Glutamatergic neuron (in vitro differentiated cells): ENCODE measurements around the gene CD83. TPM values are rescaled to one million over a fixed set of nuclear protein-coding genes. Genes with fewer than 3 reads are reported as not detected.
"Not testable (repeated sequence)": the region's sequence is repeated elsewhere in the genome, so short reads cannot be mapped to it uniquely, and the experiment has no call there.

Source experiments
- DNase-seq: peaks from one replicate; pipeline ENCODE4 v3.0.0; 2022
- H3K27ac Mint-ChIP-seq: one replicate; pipeline ENCODE4 v1.8.0; 2020; ENCODE audit warnings: mild to moderate bottlenecking, mixed read lengths, inconsistent platforms; ENCODE audit not compliant: unreplicated experiment
- H3K27me3 Mint-ChIP-seq: one replicate; pipeline ENCODE4 v1.8.0; 2020; ENCODE audit warnings: mild to moderate bottlenecking, moderate library complexity, mixed read lengths, inconsistent platforms; ENCODE audit not compliant: unreplicated experiment
- H3K36me3 Mint-ChIP-seq: one replicate; pipeline ENCODE4 v1.8.0; 2020; ENCODE audit warnings: mild to moderate bottlenecking, mixed read lengths, inconsistent platforms; ENCODE audit not compliant: unreplicated experiment
- H3K4me1 Mint-ChIP-seq: one replicate; pipeline ENCODE4 v1.8.0; 2020; ENCODE audit warnings: mild to moderate bottlenecking, low read depth, mixed read lengths, inconsistent platforms; ENCODE audit not compliant: unreplicated experiment
- H3K4me3 Mint-ChIP-seq: one replicate; pipeline ENCODE4 v1.8.0; 2020; ENCODE audit warnings: mild to moderate bottlenecking, mixed read lengths, inconsistent platforms; ENCODE audit not compliant: unreplicated experiment
- H3K9me3 Mint-ChIP-seq: one replicate; pipeline ENCODE4 v1.8.0; 2020; ENCODE audit warnings: mild to moderate bottlenecking, moderate library complexity, mixed read lengths, inconsistent platforms; ENCODE audit not compliant: unreplicated experiment
- CTCF ChIP-seq: fragments of 200-600 bp; sonication (generic); IDR thresholded peaks from one replicate; pipeline ENCODE4 v1.5.0; 2021; ENCODE audit not compliant: partially characterized antibody, unreplicated experiment
- long read RNA-seq: library from polyadenylated mRNA; unstranded; transcript quantifications from one replicate; pipeline ENCODE4 v2.0.0, GENCODE V29; 2020; ENCODE audit not compliant: unreplicated experiment
- total RNA-seq: library from RNA; stranded (reverse); fragmentation: NEBNext Ultra II Directional; extraction: Animal tissue kit (Norgen Biotek cat#: 25700); gene quantifications from one replicate; pipeline ENCODE4 v1.2.1, GENCODE V29; 2021; ENCODE audit not compliant: unreplicated experiment

The CD83 gene
- total RNA-seq, result 0.34 TPM
- long read RNA-seq, result 0 reads

GRCh38 chr6:14117158-14118090, at the start of gene CD83:
TSS of gene CD83 (plus strand) at chr6:14117772. CDS start at chr6:14117812, 40 bp downstream.
- Mint-ChIP-seq H3K36me3 (no peaks in the 10 kb centered on the region), H3K27ac (no peak within 1 kb of the TSS), H3K4me1 (no peaks in the 10 kb centered on the region), H3K4me3 (peak within 1 kb of the TSS; percentile 84), H3K9me3 (no peaks in the 10 kb centered on the region), H3K27me3 (peaks cover 8% of the 10 kb centered on the region)
- no peak for TF ChIP-seq CTCF
- DNase-seq, result peak; percentile 51

DNA sequence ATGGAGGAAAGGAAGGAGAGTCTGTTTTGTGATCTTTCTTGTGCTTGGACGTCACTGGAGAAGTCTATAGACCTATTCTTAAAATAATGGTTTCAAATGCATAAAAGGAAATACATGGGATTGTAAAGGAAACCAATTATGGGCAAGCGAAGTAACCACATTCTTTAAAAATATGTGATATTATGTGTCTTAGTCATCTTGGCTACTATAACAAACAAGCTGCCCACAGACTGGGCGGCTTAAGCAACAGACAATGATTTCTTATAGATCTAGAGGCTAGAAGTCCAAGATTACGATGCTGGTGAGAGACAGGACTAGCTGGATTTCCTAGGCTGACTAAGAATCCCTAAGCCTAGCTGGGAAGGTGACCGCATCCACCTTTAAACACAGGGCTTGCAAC, 49.4 kb upstream of the CD83 start:
- DNase-seq, result no peak
- Mint-ChIP-seq H3K27ac (no peak overlapping the region), H3K27me3 (peaks cover 2% of the 10 kb centered on the region), H3K36me3 (no peaks in the 10 kb centered on the region), H3K9me3 (no peaks in the 10 kb centered on the region), H3K4me3 (no peak overlapping the region), H3K4me1 (peaks cover 2% of the 10 kb centered on the region)
- TF ChIP-seq CTCF, result no peak

- no peak for TF ChIP-seq CTCF
- Mint-ChIP-seq H3K27ac (no peak overlapping the region), H3K36me3 (no peaks in the 10 kb centered on the region)
Observed at GRCh38 chr6:14068623-14069022, 48.9 kb upstream of the CD83 start.

DNA sequence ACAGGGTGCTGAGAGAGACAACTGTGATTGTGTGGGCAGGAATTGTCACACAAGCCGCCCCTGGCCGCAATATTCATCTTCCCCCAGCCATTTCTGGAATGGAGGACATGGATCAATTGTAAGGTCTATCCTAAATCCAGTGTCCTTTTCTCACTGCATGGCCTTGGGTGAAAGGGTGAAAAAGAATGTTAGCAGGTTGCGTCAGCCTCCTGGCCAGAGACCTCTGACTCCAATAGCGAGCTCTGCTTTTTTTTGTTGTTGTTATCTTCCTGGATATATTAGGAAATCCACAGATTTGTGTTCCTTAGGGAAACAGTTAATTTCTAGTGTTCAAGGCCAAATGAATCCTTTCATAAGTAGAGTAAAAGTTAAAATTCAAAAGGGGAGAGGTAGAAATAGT, 47.1 kb upstream of the CD83 start:
- peaks cover 2% of the 10 kb centered on the region for H3K27me3 Mint-ChIP-seq
- no peak for TF ChIP-seq CTCF
- H3K4me1 Mint-ChIP-seq, result peaks cover 2% of the 10 kb centered on the region
- no peaks in the 10 kb centered on the region for H3K36me3 Mint-ChIP-seq
- no peak overlapping the region for H3K4me3 Mint-ChIP-seq
- H3K9me3 Mint-ChIP-seq, result no peaks in the 10 kb centered on the region
- H3K27ac Mint-ChIP-seq, result no peak overlapping the region
- no peak for DNase-seq

More at GRCh38 chr6:14068623-14069022, 48.9 kb upstream of the CD83 start:
- H3K9me3 Mint-ChIP-seq, result no peaks in the 10 kb centered on the region
- peaks cover 2% of the 10 kb centered on the region for H3K27me3 Mint-ChIP-seq
- peaks cover 2% of the 10 kb centered on the region for H3K4me1 Mint-ChIP-seq
- no peak overlapping the region for H3K4me3 Mint-ChIP-seq
- no peak for DNase-seq

GRCh38 chr6:14072084-14072483, 45.5 kb upstream of the CD83 start:
- no peak for TF ChIP-seq CTCF
- Mint-ChIP-seq H3K36me3 (no peaks in the 10 kb centered on the region), H3K27me3 (peaks cover 2% of the 10 kb centered on the region), H3K4me1 (peaks cover 2% of the 10 kb centered on the region), H3K9me3 (no peaks in the 10 kb centered on the region), H3K4me3 (no peak overlapping the region), H3K27ac (no peak overlapping the region)
- DNase-seq, result no peak

DNA sequence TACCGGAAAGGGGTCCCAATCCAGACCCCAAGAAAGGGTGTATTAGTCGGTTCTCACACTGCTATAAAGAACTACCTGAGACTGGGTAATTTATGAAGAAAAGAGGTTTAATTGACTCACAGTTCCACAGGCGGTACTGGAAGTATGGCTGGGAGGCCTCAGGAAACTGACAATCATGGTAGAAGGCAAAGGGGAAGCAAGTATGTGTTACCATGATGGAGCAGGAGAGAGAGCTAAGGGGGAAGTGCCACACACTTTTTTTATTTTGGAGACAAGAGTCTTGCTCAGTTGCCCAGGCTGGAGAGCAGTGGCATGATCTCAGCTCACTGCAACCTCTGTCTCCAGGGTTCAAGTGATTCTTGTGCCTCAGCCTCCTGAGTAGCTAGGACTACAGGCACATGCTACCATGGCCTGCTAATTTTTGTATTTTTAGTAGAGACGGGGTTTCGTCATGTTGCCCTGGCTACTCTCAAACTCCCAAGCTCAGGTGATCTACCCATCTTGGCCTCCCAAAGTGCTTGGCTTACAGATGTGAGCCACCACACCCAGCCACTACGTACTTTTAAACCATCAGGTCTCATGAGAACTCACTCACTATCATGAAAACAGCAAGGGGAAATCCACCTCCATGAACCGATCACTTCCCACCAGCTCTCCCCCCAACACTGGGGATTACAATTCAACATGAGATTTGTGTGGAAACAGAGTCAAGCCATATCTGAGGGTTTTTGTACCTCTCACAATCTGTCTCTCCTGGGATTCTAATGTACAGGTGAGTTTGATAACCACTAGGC, 43.8 kb upstream of the CD83 start:
- not testable (repeated sequence) for DNase-seq, H3K36me3 Mint-ChIP-seq, H3K9me3 Mint-ChIP-seq, H3K27me3 Mint-ChIP-seq, H3K4me1 Mint-ChIP-seq, H3K27ac Mint-ChIP-seq, H3K4me3 Mint-ChIP-seq
